ENCODE measurements around the gene CAMKK2.

DNA sequence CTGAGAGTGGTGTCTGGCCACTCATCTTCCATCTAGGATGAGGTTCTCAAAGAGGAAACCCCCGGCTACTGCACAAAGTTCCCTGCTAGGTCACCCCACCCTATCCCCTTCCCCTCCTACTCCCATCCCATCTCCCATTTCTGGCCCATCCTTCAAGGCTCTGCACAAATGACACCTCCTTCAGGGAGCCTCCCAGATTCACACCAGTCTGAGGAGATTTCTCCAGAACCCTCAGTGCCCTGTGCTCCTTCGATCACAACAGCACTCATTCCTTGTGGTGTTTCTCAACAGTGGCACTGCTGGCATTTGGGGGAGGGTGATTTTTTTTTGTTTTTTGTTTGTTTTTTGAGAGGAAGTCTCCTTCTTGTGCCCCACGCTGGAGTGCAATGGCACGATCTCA, 2.9 kb downstream of the CAMKK2 start:
- TF ChIP-seq, protein P1, sequence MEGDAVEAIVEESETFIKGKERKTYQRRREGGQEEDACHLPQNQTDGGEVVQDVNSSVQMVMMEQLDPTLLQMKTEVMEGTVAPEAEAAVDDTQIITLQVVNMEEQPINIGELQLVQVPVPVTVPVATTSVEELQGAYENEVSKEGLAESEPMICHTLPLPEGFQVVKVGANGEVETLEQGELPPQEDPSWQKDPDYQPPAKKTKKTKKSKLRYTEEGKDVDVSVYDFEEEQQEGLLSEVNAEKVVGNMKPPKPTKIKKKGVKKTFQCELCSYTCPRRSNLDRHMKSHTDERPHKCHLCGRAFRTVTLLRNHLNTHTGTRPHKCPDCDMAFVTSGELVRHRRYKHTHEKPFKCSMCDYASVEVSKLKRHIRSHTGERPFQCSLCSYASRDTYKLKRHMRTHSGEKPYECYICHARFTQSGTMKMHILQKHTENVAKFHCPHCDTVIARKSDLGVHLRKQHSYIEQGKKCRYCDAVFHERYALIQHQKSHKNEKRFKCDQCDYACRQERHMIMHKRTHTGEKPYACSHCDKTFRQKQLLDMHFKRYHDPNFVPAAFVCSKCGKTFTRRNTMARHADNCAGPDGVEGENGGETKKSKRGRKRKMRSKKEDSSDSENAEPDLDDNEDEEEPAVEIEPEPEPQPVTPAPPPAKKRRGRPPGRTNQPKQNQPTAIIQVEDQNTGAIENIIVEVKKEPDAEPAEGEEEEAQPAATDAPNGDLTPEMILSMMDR (conservative IDR thresholded peaks at IDR 0.05 in 1 of 2, IDR thresholded peaks at IDR 0.05 in 1 of 2; ENCODE audit: low read depth in 1 of 2, low read length in 2 of 2): no peak
- no peak for TF ChIP-seq EZH2 (IDR thresholded peaks at IDR 0.05; ENCODE audit: low read length, missing control alignments)

Measured in fibroblast of lung (primary cell).